Measurements from ENCODE around the gene TPM3. TPM values are rescaled to one million over a fixed set of nuclear protein-coding genes. Genes with fewer than 3 reads are reported as not detected.

TPM3 gene
- total and polyA plus RNA-seq, 9 of the 15 experiments (the other 6 are each of a cell fraction or from before 2014, with no cell fraction given) = 202 to 604 (median 421) TPM

DNA sequence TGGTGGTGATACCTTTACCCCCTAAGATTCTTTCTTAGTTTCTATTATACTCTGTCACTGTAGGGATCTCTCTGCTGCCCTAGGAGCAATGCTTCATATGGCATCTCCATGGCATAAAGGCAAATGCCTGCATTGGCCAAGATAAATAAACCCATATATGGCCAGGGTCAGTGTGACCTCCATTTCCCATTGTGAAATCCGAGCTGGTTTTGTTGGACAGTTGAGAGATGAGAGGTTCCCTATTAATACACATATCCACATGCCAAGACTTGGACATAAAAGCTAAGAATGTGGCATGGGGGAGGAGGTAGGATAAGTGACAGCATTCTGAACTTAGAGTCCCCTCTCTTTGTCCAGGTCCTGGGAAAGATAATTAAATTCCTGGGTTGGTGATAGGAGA, 1.4 kb downstream of the TPM3 start:
- CTCF ChIA-PET (ENCODE audit: low intra/inter-chr PET ratio) = no interaction called here
- no peak for ATAC-seq

DNA sequence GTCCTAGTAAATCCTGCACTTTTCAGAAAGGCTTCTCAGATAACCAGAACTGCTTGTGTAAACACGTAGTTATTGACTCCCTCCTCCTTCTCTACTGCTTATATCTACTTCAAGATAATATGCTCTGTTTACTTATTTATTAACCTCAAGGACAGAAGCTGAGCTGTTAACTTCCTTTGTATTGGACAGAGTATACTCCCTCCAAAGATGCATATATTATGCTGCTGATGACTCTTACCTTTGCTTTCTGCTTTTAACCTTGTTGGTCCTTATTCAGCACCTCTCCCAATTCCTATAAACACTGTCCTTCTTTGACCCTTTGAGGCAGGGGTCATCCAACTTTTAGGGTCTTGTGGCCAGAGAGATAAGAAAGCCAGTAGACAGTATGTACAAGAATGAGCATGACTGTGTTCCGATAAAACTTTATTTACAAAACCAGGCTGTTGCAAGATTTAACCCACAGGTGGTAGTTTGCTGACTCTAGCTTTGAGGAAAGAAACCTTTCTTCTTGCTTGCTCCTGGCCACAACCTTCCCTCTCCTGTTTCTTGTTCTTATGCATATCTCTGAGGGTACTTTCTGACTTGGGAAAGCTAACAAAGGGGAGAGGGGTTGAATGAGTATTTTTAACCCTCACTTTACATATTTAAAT, 4.9 kb downstream of the TPM3 start:
- no peaks in the 10 kb centered on the region for H3K9me1 ChIP-seq (ENCODE audit: control insufficient read depth, insufficient read depth, low read length)
- no peaks in the 10 kb centered on the region for H3K27me3 ChIP-seq (ENCODE audit: control insufficient read depth in 2 of 2, insufficient read depth in 2 of 2, low read length in 2 of 2)
- H3K27ac ChIP-seq (ENCODE audit: extremely low read depth, low read depth, low read length) = peak overlapping the region; percentile 46
- no peaks in the 10 kb centered on the region for H3K9me3 ChIP-seq (replicated peaks; ENCODE audit: control insufficient read depth, insufficient read depth, low read depth, low read length)
- intact Hi-C loops (cut with micrococcal nuclease) = loop anchor here (1.0 to 5.0 kb wide), 4 partner anchors 35 to 165 kb away; partner anchors contain the start of genes HAX1 and UBAP2L
- no peak overlapping the region for H3K9ac ChIP-seq (ENCODE audit: insufficient read depth in 1 of 2, low read depth in 2 of 2, low read length in 2 of 2)
- no peak overlapping the region for H3K4me3 ChIP-seq
- H3K4me1 ChIP-seq (replicated peaks in 1 of 2; ENCODE audit: control insufficient read depth in 2 of 2, insufficient read depth in 2 of 2, low read length in 2 of 2) = peaks cover 11 to 30% of the 10 kb centered on the region in 2 experiments; a peak in 4 of 5 replicates
- peak; percentile 78 for FAIRE-seq
- peaks cover 11% of the 10 kb centered on the region for H3K79me2 ChIP-seq (ENCODE audit: control insufficient read depth, insufficient read depth, low read length)
- peak in 2 of 4 experiments; percentile 65 to 84 for DNase-seq (ENCODE audit: extremely low read depth in 1 of 4, low spot score in 3 of 4)
- POLR2A ChIA-PET = interaction anchor here (0.9 to 1.3 kb wide), 2 partner anchors 9 to 196 kb away, joined by 3 to 4 read pairs; partner anchors contain the start of gene RPS27
- no peaks in the 10 kb centered on the region for H3K36me3 ChIP-seq (ENCODE audit: control insufficient read depth, insufficient read depth, low read length)
- H3K4me2 ChIP-seq (ENCODE audit: insufficient read depth, low read length) = peak overlapping the region; percentile 58
- CTCF ChIA-PET (ENCODE audit: low intra/inter-chr PET ratio) = interaction anchor here (1.9 kb wide), 1 partner anchor 85 kb away, joined by 15 read pairs; the partner anchor contains the start of gene HAX1
- no peak; the same call in 2 of the 3 replicates for ATAC-seq
- H4K20me1 ChIP-seq (replicated peaks; ENCODE audit: control insufficient read depth, insufficient read depth, low read length) = peaks cover 9% of the 10 kb centered on the region
- BruUV-seq (replicated peaks) = no TSS peak
- H2AFZ ChIP-seq (ENCODE audit: low read depth, low read length) = peak overlapping the region; percentile 36; the same call in 1 of the 2 replicates
- in situ Hi-C loops (cut with MboI) = no loop called here
- WGBS (ENCODE audit: insufficient coverage, low coverage, missing lambda C conversion rate) = 4% methylated on average over 2 of the region's 2 CpGs
- TF ChIP-seq CREB3L1 (IDR thresholded peaks at IDR 0.05; ENCODE audit: borderline replicate concordance, low read depth) (peak; percentile 49; the same call in 1 of the 2 replicates), BDP1 (IDR thresholded peaks at IDR 0.05; ENCODE audit: insufficient read depth, insufficient read length) (no peak), RBM22 (IDR thresholded peaks at IDR 0.05; ENCODE audit: low read depth, low read length, poor library complexity, severe bottlenecking) (no peak), JUNB (CRISPR knock-in tag; conservative IDR thresholded peaks at IDR 0.05) (no peak), MCM5 (IDR thresholded peaks at IDR 0.05; ENCODE audit: low read depth) (no peak), RB1 (IDR thresholded peaks at IDR 0.05; ENCODE audit: low read depth) (no peak; the same call in 1 of the 2 replicates), ZNF280A (IDR thresholded peaks at IDR 0.05; ENCODE audit: low read depth, partially characterized antibody) (no peak), ILF3 (IDR thresholded peaks at IDR 0.05; ENCODE audit: borderline replicate concordance) (no peak), SRSF3 (IDR thresholded peaks at IDR 0.05; ENCODE audit: insufficient read depth, low read length) (no peak), KDM2B (CRISPR knock-in tag; IDR thresholded peaks at IDR 0.05) (no peak)

More for the DNA sequence above, 1.4 kb downstream of the TPM3 start:
- Histone ChIP-seq H3K4me3 (no peak overlapping the region), H3K9me1 (ENCODE audit: control insufficient read depth, insufficient read depth, low read length) (no peaks in the 10 kb centered on the region), H3K4me2 (ENCODE audit: insufficient read depth, low read length) (no peak overlapping the region), H4K20me1 (replicated peaks; ENCODE audit: control insufficient read depth, insufficient read depth, low read length) (no peaks in the 10 kb centered on the region), H3K27me3 (ENCODE audit: control insufficient read depth in 2 of 2, insufficient read depth in 2 of 2, low read length in 2 of 2) (no peaks in the 10 kb centered on the region), H2AFZ (ENCODE audit: low read depth, low read length) (no peak overlapping the region), H3K4me1 (replicated peaks in 1 of 2; ENCODE audit: control insufficient read depth in 2 of 2, insufficient read depth in 2 of 2, low read length in 2 of 2) (peaks cover 4 to 36% of the 10 kb centered on the region in 2 experiments; a peak in 3 of 5 replicates), H3K79me2 (ENCODE audit: control insufficient read depth, insufficient read depth, low read length) (no peaks in the 10 kb centered on the region), H3K36me3 (ENCODE audit: control insufficient read depth, insufficient read depth, low read length) (no peaks in the 10 kb centered on the region), H3K9me3 (replicated peaks; ENCODE audit: control insufficient read depth, insufficient read depth, low read depth, low read length) (no peaks in the 10 kb centered on the region), H3K9ac (ENCODE audit: insufficient read depth in 1 of 2, low read depth in 2 of 2, low read length in 2 of 2) (no peak overlapping the region), H3K27ac (ENCODE audit: extremely low read depth, low read depth, low read length) (no peak overlapping the region)
- TF ChIP-seq ZKSCAN1 (IDR thresholded peaks at IDR 0.05; ENCODE audit: low read depth, low read length) (no peak), SRF (CRISPR knock-in tag; IDR thresholded peaks at IDR 0.05) (peak in 1 of 2 experiments; percentile 50; a peak in 1 of 4 replicates)
- POLR2A ChIA-PET = interaction anchor here (0.6 to 1.0 kb wide), 2 partner anchors 9 to 569 kb away, joined by 4 to 6 read pairs; no protein-coding TSS in a partner anchor
- FAIRE-seq = no peak
- intact Hi-C loops (cut with micrococcal nuclease) (loop anchor here (10.0 kb wide), 1 partner anchor 274 kb away; no protein-coding TSS in a partner anchor), in situ Hi-C loops (cut with MboI) (loop anchor here (5.0 kb wide), 2 partner anchors 57 to 147 kb away; no protein-coding TSS in a partner anchor)
- BruUV-seq (replicated peaks) = no TSS peak
- 18% methylated on average over 1 of the region's 1 CpG for WGBS (ENCODE audit: insufficient coverage, low coverage, missing lambda C conversion rate)
- no peak for DNase-seq (ENCODE audit: extremely low read depth in 1 of 4, low spot score in 3 of 4)

All from K562 (cell line).